Upper lobe of right lung (tissue), 1 donor: Measurements from ENCODE around the gene ADISSP. TPM values are rescaled to one million over a fixed set of nuclear protein-coding genes. Genes with fewer than 3 reads are reported as not detected.

Experiments
- ATAC-seq: fragments of 200-7000 bp; cut with Tn5 transposase; one replicate; pipeline ENCODE4 v1.9.1; 2020; ENCODE audit warnings: mild to moderate bottlenecking, moderate library complexity
- DNase-seq: peaks from one replicate; pipeline ENCODE4 v3.0.0-alpha.2; 2020
- H3K27ac ChIP-seq: fragments of 200-600 bp; one replicate; pipeline ENCODE4 v1.8.0; 2022
- H3K27me3 ChIP-seq: fragments of 200-600 bp; one replicate; pipeline ENCODE4 v1.8.0; 2022; ENCODE audit warnings: mild to moderate bottlenecking
- H3K36me3 ChIP-seq: fragments of 200-600 bp; one replicate; pipeline ENCODE4 v1.8.0; 2022
- H3K4me1 ChIP-seq: fragments of 200-600 bp; one replicate; pipeline ENCODE4 v1.8.0; 2022
- H3K4me3 ChIP-seq: fragments of 200-600 bp; one replicate; pipeline ENCODE4 v1.8.0; 2022; ENCODE audit warnings: mild to moderate bottlenecking
- H3K9me3 ChIP-seq: fragments of 200-600 bp; one replicate; pipeline ENCODE4 v1.8.0; 2022
- intact Hi-C: fragments of 100-400 bp; cut with DNase I; formaldehyde crosslinking; loops from one replicate; pipeline ENCODE4 v1.11.0; 2022
- total RNA-seq: library from RNA; stranded (reverse); fragmentation: NEBNext Ultra II Directional; extraction: Animal tissue kit (Norgen Biotek cat#: 25700); gene quantifications from one replicate; pipeline ENCODE4 v1.2.1, GENCODE V29; 2021
- TF ChIP-seq, protein P1 (sequence below): fragments of 200-600 bp; IDR thresholded peaks from one replicate; pipeline ENCODE4 v1.8.0; 2022; ENCODE audit warnings: antibody characterized with exemption
- donor health status: DM: no; HTN: yes; CAD: no; lungs with severe emphysema.

Gene ADISSP
- total RNA-seq, 1 donor from 2014 or later = 23.3 TPM

DNA sequence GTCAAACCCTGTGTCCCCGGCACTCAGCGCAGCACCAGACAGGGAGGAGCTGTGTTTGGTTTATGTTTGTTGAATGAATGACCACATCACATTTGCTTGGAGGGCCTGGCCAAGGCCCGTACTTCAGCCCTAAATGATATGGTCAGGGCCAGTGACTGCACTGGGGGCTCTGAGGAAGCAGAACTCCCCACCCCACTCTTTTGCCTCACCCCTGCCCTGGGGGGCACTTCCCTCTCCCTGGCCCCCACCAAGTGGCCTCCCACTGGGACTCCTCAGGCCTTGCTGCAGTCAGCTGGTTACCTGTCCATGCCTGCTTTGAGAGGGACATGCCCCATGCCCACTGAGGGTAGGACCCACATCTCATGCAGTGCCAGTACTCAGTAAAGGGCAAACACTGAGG, 2.9 kb downstream of the ADISSP start:
- H3K36me3 ChIP-seq = peaks cover 4% of the 10 kb centered on the region
- no peak overlapping the region for H3K4me3 ChIP-seq
- peaks cover 19% of the 10 kb centered on the region for H3K4me1 ChIP-seq
- intact Hi-C loops = no loop called here
- TF ChIP-seq, protein P1, sequence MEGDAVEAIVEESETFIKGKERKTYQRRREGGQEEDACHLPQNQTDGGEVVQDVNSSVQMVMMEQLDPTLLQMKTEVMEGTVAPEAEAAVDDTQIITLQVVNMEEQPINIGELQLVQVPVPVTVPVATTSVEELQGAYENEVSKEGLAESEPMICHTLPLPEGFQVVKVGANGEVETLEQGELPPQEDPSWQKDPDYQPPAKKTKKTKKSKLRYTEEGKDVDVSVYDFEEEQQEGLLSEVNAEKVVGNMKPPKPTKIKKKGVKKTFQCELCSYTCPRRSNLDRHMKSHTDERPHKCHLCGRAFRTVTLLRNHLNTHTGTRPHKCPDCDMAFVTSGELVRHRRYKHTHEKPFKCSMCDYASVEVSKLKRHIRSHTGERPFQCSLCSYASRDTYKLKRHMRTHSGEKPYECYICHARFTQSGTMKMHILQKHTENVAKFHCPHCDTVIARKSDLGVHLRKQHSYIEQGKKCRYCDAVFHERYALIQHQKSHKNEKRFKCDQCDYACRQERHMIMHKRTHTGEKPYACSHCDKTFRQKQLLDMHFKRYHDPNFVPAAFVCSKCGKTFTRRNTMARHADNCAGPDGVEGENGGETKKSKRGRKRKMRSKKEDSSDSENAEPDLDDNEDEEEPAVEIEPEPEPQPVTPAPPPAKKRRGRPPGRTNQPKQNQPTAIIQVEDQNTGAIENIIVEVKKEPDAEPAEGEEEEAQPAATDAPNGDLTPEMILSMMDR = no peak
- no peaks in the 10 kb centered on the region for H3K27me3 ChIP-seq
- H3K9me3 ChIP-seq = no peaks in the 10 kb centered on the region
- H3K27ac ChIP-seq = no peak overlapping the region
- ATAC-seq = no peak
- DNase-seq = no peak

DNA sequence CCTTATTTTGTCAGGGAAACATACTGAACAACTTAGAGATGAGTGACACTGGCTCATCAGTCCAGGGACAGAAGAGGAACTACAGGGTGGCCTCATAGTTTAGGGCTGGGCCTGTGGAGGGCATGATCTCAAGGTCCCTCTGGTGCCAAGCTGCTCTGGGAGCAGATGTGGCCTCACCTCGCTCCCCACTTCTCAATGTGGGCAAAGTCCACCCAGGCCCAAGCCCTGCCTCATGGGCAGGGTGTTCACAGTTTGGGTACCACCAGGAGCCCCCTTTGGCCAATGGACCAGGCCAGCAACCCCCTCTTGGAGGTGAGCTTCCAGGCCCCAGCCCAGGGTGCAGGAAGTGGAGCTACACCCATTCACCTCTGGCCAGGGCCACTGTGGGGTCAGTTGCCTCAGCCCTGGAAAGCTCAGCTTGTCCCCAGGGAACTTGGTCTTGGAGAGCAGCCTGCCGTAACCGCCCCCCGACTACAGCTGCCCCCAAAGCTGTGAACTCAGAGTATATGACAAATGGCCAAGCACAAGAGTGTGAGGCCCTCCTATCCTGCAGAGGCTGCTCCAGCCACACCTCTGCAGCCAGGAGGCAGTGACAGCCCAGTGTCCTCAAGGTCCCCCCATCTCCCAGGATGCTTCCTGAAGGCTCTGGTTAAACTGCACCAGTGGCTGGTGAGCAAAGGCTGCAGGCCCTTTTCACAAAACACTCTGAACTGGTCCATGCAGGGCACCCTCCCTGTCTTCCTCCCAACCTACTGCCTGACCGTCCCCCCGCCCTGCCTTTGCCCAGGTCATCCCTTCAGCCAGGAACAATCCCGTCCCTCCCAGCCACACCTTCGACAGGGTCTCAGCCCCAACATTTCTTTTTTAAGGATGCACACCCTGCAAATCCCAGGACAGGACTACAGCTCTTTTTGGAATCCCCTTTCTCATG, 3.6 kb downstream of the ADISSP start:
- no peak for DNase-seq

GRCh38 chr20:3760655-3761348, 6.8 kb downstream of the ADISSP start:
- Histone ChIP-seq H3K4me1 (peaks cover 12% of the 10 kb centered on the region), H3K9me3 (no peaks in the 10 kb centered on the region), H3K4me3 (no peak overlapping the region), H3K27me3 (no peaks in the 10 kb centered on the region), H3K36me3 (peaks cover 8% of the 10 kb centered on the region), H3K27ac (no peak overlapping the region)
- TF ChIP-seq, protein P1 = no peak
- intact Hi-C loops = no loop called here
- DNase-seq (no peak), ATAC-seq (no peak)

More for the DNA sequence above, 3.6 kb downstream of the ADISSP start:
- Histone ChIP-seq H3K27me3 (no peaks in the 10 kb centered on the region), H3K4me3 (no peak overlapping the region), H3K9me3 (no peaks in the 10 kb centered on the region), H3K36me3 (peaks cover 4% of the 10 kb centered on the region), H3K4me1 (peaks cover 18% of the 10 kb centered on the region), H3K27ac (no peak overlapping the region)
- intact Hi-C loops = no loop called here
- peak; percentile 22 for ATAC-seq
- TF ChIP-seq, protein P1 = no peak

DNA sequence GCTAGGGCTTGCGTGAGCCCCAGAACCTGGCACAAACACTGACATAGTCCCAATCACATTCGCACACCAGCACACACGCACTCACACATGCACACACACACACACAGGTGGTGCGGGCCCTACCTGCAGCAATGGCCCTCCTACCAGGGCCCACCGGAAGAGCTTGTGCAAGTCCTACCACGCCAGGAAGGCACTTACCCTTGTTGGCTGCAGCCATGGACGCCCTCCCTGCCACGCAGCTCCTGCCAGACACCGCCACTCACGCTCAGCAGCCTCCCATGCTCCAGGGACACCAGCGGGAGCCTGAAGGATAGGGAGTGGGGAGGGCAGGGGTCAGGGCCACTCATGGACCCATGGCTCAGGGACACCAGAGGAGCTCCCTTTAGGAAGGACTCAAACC, 7.7 kb downstream of the ADISSP start:
- ATAC-seq (no peak), DNase-seq (no peak)
- TF ChIP-seq, protein P1 = no peak
- Histone ChIP-seq H3K4me3 (no peak overlapping the region), H3K36me3 (peaks cover 8% of the 10 kb centered on the region), H3K4me1 (peaks cover 12% of the 10 kb centered on the region), H3K9me3 (no peaks in the 10 kb centered on the region), H3K27me3 (no peaks in the 10 kb centered on the region), H3K27ac (no peak overlapping the region)
- intact Hi-C loops = no loop called here

- TF ChIP-seq, protein P1 = no peak
- DNase-seq (no peak), ATAC-seq (no peak)
- no peaks in the 10 kb centered on the region for H3K27me3 ChIP-seq
- H3K4me1 ChIP-seq = peaks cover 12% of the 10 kb centered on the region
- no peak overlapping the region for H3K27ac ChIP-seq
- intact Hi-C loops = no loop called here
- H3K4me3 ChIP-seq = no peak overlapping the region
- peaks cover 8% of the 10 kb centered on the region for H3K36me3 ChIP-seq
- H3K9me3 ChIP-seq = no peaks in the 10 kb centered on the region
These were observed 8.2 kb downstream of the ADISSP start for GRCh38 chr20:3759316-3759823.
